ENCODE results near the gene PTPN18. TPM values are rescaled to one million over a fixed set of nuclear protein-coding genes. Genes with fewer than 3 reads are reported as not detected.
"Not testable (repeated sequence)": the region's sequence is repeated elsewhere in the genome, so short reads cannot be mapped to it uniquely, and the experiment has no call there.

The PTPN18 gene
- total RNA-seq, 1 donor from 2014 or later: 126 TPM

DNA sequence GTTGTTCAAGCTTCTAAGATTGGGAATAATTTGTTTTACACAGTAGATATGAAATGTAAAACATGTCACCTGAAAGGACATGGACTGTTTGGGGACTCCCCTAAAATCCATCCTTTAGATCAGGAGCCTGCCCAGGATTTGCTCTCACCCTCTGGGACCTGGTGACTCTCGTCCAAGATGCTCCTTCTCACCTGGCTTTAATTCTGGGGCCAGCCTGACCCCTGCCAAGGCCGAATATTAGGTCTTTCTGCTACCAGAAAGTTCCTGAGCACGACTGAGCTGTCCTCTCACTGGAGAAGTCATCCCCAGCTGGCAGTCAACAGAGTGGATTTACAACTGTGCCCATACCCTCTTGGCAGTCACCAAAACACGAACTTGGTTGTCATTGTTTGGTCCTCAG is 25.3 kb downstream of the PTPN18 start:
- DNase-seq (ENCODE audit: low spot score): no peak

DNA sequence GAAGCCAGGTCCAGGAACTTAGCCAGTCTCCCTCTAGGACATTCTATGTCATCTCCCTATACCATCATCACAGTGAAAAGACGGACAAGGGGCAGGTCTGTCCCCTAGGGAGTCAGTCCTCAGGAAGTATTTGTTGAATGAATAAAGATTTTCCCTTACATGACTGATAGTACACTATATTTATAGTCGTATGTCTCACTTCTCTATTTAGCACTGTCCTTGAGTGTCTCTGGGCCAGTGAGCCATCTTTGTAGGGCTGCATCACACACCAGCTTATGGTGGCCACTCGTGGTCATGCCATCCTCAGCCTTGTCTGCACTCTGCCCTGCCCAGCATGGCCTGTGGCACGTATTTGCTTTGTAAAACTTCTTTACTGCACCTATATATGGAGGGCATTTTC is 25.8 kb downstream of the PTPN18 start:
- DNase-seq (ENCODE audit: low spot score): no peak

DNA sequence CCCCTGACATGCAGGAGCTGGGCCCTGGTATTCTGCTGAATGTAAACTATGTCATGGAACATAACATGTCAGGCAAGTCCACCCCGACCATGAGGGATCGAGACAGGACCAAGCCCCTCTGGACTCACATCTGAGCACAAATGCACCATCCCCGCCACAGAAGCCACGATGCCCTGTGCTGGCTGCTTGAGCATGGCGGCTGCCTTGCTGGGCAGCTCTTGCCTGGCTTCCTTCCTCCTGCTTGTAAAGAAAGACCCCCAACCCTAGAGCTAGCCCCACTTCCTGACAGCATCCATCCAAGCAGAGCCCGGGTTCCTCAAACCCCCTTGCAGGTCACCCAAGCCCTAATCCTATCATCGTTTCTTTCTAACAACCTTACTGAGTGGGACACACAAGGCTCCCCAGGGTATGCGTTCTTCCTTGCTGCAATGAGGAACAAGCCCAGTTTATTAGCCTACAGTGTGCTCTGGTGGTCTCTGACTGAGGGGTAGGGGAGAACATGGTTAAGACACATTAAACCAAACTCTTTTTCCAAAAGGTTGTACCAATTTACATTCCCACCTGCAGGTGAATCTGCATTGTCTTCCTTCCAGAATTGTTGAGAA is 26.6 kb downstream of the PTPN18 start:
- no peak for DNase-seq (ENCODE audit: low spot score)

DNA sequence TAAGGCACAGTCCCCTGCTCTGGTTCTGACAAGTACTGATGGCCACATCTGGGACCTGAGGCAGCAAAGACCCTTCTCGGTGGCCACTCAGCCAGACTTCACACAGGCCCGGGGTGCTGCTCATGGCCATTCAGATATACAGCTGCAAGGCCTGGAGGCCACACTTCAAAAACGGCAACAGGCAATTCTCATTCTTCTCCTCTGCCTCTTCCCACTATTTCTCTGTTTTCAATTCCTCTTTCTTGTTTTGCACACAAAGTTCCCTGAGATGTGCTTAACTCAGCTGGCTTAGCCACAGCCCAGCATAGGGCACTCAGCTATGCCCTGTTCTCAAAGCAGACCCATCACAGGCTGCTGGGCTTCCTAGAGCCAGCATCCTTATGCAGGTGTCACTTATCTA is 29.9 kb downstream of the PTPN18 start:
- no peak for DNase-seq (ENCODE audit: low spot score)

DNA sequence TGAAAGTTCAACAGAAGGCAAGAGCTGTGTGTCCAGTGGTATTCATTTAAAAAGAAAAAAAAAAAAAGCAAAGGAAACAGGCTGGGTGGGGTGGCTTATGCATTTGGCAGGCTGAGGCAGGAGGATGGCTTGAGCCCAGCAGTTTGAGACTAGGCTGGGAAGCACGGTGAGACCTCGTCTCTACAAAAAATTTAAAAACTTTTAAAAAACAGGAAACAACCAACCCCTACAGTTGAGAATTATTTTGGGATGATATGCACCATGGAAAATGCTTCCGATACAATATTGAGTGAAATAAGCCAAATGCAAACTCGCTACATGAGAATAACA is 31.2 kb downstream of the PTPN18 start:
- DNase-seq (ENCODE audit: low spot score): no peak

DNA sequence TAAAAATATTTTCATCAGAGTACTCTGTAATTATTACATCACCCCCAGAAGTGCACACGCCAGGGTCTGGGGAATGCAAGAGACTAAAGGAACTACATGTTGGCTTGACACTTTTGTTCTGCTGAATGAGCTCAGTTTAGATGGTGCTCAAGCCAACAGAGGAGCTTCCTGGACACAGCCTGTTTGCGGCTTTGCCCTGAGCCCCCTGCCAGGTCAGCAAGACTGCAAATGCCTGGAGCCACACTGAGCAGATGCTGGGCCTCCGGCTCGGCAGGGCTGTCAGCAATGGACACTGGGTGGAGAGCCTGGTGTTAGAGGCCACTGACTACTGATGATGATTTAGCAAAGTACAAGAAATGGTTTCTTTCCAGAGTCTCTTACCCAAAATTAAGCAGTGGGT is 31.9 kb downstream of the PTPN18 start:
- DNase-seq (ENCODE audit: low spot score): no peak

DNA sequence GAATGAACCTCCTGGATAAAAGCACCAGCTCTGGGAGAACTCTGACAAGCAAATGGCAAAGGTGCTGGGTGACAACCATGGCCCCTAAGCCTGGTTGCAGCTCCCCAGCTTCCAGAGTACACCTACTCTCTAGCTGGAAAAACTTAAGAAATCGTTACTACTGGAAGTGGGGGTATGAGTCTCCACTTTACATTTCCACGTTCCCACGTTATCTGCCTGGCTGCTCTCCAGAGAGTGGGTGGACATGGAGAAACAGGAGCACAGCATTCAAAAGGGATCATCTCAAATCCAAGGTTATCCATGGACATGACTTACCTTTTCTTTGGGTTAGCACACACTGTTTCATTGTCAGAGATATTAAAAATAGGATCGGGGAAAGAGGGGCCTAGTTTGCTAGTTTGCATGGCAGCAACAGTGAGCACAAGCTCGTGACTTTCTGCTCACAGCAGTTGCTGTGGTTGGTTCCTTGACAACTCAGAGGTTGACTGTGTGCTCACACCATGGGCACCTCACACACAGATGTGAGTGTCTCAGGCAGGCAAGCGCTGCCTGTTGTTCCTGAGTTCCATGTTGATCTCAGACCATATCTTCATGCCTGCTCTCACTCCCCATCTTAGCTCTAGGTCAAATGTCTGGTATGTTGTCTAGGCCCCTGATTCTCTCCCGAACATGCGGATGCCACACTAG is 32.5 kb downstream of the PTPN18 start:
- no peak for DNase-seq (ENCODE audit: low spot score)

DNA sequence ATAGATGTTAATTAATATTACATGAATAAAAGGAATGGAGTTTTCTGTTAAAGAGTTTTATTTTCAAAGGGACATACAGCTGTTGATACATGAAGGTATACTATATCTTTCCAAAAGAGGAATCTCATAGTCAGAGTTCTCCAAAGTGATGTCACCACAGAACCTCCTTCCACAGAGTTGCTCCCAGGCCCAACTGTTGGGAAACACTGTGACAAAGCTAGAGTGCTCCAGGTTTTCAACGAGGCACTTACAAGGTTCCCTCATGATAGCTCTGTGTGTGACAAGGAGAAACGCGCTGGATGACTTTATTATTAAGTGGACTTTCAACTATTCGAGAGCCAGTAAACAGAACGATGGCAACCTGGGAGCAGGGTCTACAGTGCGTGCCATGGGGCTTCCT is 33.5 kb downstream of the PTPN18 start:
- DNase-seq (ENCODE audit: low spot score): no peak

DNA sequence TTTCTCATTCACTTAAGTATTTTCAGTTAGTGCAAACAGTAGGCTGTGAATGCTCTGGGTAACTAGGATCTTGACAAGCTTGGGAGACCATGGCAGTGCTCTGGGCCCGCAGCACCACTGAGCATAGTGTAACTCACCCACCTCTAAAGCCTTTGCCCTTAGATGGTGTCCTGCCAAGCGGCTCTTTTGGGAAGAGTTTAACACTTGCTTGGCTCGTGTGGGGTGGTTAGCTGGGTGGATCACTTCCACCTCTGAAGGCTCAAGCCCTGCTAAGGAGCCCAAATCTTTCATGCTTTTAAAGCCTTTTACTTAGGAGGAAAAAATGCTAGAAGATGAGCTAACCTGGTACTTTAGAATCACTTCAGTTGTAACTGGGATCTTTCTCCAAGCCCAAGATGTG is 33.9 kb downstream of the PTPN18 start:
- DNase-seq (ENCODE audit: low spot score): no peak

DNA sequence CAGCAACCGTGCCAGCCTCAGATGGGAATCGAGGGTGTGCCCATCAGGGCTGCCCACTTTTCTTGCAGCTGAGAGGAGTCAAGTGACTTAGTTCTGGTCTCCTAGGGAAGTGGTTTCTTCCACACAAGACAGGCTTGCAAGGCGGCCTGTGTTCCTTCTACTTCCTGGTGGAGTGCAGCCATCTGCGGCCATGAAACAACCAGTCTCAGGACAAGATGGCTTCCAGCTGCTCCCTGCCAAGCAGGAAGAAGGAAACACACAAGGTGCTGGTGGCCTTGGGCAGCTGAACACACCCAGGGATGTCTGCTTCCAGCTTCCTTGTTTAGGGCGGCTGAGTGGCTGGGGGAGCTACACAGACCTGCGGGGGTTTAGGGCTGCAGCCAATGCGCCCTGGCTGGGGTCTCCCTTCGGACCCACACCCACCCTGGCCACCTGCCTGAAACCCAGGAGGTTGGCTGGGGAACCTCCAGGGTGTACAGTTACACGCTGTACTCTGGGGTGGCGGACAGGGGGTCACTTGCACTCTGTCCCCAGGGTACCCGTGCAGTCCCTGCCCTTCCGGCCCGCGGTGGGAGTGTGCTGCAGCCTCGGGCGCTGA is 34.7 kb downstream of the PTPN18 start:
- DNase-seq (ENCODE audit: low spot score): peak; percentile 67

DNA sequence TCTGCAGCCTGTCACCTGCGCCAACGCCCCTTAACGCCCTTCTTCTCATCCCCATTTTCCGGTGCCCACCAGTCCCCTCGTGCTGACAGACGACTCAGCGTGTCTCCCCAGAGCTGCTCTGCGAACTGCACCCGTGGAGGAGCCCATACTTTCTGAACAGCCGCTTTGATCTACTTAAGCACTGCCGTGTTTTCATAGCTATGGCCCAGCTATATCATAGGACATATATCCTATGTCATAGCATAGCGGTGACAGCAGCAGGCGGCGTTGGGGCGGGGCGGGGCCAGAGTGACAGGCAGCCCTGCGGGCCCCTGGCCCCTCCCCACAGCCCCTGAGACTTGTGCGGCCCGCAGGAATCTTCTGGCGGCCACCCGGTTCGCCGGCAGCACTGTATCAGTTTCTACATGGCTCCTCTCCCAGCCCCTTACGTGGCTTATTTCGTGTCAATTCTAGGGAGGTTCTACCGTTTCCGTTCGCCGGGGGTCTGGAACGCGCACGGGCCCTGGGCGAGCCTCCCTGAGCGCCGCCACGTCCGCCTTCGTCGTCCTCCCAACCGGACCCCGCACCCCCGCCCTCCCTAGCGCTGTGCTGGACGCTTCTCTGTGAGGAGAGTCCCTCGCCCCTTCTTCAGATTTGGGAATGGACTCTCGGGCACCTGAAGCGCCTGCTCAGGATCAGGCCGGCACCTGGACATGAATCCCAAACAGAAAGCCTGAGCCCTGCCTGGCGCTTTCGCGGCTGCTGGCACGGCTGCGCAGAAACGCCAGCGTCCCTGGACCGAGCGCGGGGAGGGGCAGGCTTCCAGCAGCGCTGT is 35.4 kb downstream of the PTPN18 start:
- peak; percentile 85 for DNase-seq (ENCODE audit: low spot score)

DNA sequence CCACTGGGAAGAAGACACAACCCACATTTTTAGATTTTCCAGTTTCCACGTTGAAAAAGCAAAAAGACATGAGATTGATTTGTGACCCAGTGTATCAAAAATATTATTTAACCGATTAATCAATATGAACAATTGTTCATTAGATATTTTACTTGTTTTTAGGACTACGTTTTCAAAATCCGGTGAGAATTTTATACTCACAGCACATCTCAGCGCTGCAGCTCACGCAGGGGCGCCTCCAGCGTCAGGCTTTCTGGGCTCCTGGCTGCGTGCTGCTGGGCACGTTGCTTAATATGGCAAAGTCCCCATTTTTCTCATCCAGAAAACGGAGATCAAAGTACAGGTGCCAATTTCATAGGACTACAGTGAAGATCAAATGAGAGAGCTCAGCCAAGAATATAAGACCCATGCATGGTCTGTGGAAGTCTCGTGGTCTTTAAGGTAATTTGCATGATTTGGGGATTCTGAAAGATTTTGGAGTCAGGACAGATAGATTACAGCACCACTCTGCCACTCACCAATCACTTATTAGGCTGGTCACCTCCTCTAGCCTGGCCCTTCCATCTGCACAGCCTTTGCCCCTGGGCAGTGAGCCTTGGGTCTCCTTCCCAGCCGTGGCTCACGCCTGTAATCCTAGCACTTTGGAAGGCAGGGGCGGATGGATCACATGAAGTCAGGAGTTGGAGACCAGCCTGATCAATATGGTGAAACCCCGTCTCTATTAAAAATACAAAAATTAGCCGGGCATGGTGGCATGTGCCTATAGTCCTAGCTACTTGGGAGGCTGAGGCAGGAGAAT is 36.2 kb downstream of the PTPN18 start:
- peak; percentile 19 for DNase-seq (ENCODE audit: low spot score)

DNA sequence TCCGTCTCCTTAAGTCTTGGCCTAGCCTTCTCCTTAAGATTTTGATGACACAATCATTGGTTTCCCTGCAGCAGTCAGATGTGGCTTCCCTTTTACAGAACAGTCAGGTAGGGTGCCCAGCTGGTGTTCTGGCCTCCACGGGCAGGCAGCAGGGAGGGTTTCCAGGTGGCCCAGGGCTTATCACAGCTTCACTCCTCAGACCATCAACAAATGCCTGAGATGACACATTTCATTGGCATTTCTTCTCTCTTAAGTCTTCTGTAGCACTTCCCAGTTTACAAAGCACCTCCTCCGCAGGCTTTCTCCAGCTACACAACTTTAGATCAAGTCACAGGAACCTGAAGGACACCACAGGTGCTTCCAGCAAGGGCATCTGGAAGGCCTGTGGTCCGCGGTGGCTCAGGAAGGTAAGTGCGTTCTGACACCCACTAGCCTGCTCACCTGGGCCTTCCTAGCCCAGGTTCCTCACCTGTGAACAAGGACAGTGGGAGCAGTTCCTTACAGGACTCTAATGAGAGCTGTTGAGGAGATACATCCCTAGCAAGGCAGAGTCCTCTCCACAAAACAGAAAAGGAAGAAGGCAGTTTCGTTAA is 37.6 kb downstream of the PTPN18 start:
- DNase-seq (ENCODE audit: low spot score): peak; percentile 8

DNA sequence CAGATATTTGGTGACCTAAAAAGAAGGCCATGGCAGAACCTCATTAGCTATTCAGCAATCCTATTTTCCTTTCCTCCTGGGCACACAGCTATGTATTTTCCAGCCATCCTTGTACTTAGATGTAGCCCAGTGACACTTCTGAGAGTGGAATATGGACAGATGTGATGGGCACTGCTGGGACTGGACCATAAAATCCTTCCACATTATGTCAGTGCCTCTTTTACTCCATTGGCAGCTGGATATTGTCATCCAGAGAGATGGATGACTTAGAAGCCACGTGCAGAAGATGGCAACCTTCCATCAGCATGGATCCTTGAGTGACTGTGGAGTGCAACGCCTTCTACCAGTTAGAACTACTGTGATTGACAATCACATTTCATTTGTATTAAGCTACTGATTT is 50.4 kb downstream of the PTPN18 start:
- not testable (repeated sequence) for DNase-seq (ENCODE audit: low spot score)

DNA sequence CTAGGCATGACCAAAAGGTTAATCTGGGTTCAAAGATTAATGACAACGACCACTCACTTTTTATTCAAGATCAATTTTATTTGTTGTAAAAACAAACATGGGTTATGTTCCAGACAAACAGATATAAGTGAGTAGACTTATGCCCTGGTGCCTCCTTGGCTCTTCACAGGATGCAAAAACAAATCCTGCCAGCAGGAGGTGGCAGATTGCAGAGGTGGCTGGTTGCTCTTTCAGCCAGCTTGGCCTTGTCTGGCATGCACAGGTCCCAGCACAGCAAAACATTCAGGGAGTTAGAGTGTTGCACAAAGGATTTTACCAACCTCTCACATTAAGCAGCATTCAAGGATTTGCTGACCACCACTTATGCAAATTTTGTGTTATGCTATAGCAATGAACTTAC is 60.8 kb downstream of the PTPN18 start:
- DNase-seq (ENCODE audit: low spot score): not testable (repeated sequence)

DNA sequence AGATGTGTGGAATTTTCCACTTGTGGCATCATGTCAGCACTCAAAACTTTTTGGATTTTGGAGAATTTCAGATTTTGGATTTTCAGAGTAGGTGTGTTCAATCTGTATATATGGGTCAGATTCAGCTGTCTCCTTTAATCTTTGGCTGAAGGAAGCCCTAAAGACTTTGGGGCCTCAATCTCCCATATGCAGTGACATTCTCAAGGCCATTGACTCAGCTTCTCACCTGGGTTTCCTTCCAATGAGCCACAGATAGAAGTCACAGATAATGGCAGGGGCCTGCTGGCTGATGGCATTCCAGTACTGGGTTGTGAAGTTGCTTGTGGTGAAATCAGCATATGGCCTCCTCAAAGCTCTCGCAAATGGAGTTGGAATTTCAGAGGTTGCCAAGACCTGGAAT is 63.0 kb downstream of the PTPN18 start:
- not testable (repeated sequence) for DNase-seq (ENCODE audit: low spot score)

Other genes with a start within 250 kb of the PTPN18 start
- not detected for gene POTEF, start 226.8 kb upstream of the PTPN18 start, total RNA-seq
- 3.4 TPM for gene CCDC74B, start 210.9 kb upstream of the PTPN18 start, total RNA-seq
- gene SMPD4, start 174.5 kb upstream of the PTPN18 start, total RNA-seq: 42.1 TPM
- 220 TPM for gene MZT2B, start 173.8 kb upstream of the PTPN18 start, total RNA-seq
- gene TUBA3E, start 157.6 kb upstream of the PTPN18 start, total RNA-seq: not detected
- 59.7 TPM for gene IMP4, start 13.2 kb upstream of the PTPN18 start, total RNA-seq
- 0.03 TPM for gene POTEI, start 153.3 kb downstream of the PTPN18 start, total RNA-seq
- gene CFC1B, start 165.2 kb downstream of the PTPN18 start, total RNA-seq: not detected
- not detected for gene CFC1, start 243.5 kb downstream of the PTPN18 start, total RNA-seq